NOMO-1 treated with DMSO at 0.1 percent for 48 hours (cell line): Measurements from ENCODE around the gene TBC1D8B.
"Not testable (repeated sequence)": the region's sequence is repeated elsewhere in the genome, so short reads cannot be mapped to it uniquely, and the experiment has no call there.

ENCODE experiments used
- DNase-seq: peaks from one replicate; lab custom pipeline; 2025; ENCODE audit not compliant: unreplicated experiment; lab: John Stamatoyannopoulos, UW

The TBC1D8B gene

GRCh38 chrX:106802388-106803275 is at the start of gene TBC1D8B:
TBC1D8B (plus strand) TSS chrX:106802673; CDS start chrX:106802854, 181 bp downstream.
- DNase-seq: no peak

DNA sequence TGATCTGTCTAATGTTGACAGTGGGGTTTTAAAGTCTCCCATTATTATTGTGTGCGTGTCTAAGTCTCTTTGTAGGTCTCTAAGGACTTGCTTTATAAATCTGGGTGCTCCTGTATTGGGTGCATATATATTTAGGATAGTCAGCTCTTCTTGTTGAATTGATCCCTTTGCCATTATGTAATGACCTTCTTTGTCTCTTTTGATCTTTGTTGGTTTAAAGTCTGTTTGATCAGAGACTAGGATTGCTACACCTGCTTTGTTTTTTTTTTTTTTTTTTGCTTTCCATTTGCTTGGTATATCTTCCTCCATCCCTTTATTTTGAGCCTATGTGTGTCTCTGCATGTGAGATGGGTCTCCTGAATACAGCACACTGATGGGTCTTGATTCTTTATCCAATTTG is 33.2 kb upstream of the TBC1D8B start:
- not testable (repeated sequence) for DNase-seq

DNA sequence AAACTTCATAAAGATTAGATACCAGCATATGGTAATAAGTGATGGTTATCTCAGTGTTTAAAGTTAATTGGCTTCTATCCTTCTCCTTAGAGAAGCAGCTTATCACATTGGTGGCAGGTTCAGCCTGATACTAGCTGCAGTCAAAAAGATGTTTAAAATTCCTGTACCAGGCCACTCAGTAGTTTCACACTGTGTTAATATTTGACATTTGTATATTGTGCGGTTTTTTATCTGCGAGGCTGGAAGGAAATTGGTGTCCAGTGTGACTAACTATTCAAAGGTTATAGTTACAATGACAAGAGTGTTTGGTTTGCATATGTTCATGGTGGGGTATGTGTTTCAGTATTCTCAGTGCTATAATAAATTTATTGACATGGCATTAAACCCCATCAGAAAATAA is 27.5 kb upstream of the TBC1D8B start:
- no peak for DNase-seq

DNA sequence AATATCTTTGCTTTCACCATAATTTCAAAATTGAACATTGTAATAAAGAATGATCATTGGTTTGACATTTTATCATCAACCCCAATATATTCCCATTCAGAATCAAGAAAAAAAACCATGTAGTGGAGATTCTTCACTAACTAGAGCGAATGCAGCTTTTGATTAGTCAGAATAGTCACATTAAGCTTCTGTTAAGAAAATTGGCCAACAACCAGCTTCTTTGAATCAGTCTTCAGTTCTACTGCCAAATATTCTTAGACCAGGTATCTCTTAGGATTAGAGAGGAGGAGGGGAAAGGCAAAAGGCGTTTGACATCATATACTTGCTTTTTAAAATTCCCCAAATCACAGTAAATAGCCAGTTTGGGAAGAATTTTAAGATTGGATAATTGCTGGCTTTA is 22.2 kb upstream of the TBC1D8B start:
- DNase-seq: no peak

DNA sequence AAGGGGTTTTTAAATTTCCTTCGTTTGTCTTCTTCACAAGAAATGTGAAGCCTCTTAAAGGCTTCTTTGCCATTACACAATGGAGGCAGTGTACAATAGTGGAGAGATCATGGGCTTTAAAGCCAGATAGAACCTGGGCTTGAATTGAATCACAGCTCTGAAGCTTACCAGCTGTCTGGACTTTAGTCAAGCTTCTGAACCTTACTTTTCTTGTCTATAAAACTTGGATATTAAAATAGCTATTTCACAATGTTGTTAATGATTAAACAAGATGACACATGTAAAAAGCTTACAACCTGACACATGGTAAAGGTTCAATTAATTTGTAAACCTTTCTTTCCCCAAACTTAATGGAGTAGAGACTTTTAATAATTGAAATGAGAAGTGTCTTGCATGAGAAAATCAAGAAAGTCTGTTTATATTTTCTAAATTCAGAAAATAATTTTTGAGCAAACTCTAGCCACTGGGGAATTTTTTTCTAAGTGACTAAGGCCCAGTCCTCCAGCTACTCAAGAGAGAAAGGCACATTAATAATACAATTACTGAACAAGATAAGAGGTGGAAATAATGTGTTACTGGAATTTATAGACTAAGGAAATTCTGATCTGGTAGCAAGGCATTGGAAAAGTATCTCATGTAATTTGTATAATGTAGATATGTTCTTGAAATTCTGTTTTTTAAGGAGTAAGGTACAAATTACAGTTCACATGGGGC is 21.7 kb upstream of the TBC1D8B start:
- no peak for DNase-seq

GRCh38 chrX:106783716-106784115 is 18.8 kb upstream of the TBC1D8B start:
- no peak for DNase-seq

GRCh38 chrX:106791495-106791894 is 11.0 kb upstream of the TBC1D8B start:
- no peak for DNase-seq

DNA sequence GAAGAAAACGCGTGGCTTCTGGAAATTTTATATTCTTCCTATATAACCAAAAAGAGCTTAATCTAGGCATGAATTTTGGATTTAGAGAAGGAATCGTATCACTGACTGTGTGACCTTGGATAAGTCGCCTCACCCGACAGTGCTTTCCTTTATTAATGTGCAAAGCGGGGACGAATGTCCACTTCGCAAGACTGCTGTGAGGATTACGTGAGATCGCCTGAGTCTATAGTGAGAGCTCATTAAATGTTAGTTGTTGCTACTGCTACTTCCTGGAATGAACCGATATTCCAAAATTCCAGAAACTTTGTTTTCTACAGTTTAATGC is 448 bp upstream of the TBC1D8B start:
- no peak for DNase-seq

DNA sequence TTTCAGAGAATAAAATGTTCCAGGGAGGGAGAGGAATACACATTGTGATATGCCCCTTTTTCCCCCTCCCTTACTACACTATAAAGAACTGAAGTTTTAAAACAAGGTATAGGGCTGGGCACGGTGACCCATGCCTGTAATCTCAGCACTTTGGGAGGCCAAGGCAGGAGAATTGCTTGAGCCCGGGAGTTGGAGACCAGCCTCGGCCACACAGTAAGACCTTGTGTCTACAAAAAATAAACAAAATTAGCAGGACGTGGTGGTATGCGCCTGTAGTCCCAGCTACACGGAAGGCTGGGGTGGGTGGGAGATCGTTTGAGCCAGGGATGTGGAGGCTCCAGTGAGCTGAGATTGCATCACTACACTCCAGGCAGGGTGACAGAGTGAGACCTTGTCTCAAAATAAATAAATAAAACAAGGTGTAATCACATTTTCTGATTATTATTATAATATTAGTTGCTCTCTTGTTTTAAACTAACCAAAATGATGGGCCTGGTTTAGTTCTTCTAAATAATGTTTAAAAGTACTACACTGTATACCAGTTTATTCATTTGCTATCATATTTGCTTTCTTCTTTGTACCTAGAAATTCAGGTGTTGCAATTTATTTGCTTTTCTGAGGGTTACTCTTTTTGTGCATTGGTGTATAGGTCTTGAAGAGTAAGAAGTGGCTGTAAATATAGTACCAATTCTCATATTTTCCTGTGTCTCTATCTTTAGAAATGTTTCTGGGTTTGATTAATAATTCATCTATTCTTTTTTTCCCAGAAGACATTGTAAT is 8.8 kb downstream of the TBC1D8B start:
- no peak for DNase-seq

DNA sequence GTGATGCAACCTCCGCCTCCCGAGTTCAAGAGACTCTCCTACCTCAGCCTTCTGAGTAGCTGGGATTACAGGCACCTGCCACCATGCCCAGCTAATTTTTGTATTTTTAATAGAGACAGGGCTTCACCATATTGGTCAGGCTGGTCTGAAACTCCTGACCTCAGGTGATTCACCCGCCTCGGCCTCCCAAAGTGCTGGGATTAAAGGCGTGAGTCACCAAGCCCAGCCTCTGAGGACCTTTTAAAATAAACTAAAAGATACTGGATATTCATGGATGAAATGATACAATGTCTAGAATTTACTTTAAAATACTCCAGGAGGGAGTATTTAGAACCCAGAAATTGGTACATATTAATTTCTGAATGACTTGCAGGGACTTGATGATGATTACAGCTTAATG is 10.5 kb downstream of the TBC1D8B start:
- not testable (repeated sequence) for DNase-seq

DNA sequence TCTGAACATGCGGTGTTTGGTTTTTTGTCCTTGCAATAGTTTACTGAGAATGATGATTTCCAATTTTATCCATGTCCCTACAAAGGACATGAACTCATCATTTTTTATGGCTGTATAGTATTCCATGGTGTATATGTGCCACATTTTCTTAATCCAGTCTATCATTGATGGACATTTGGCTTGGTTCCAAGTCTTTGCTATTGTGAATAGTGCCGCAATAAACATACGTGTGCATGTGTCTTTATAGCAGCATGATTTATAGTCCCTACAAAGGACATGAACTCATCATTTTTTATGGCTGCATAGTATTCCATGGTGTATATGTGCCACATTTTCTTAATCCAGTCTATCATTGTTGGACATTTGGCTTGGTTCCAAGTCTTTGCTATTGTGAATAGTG is 11.6 kb downstream of the TBC1D8B start:
- not testable (repeated sequence) for DNase-seq

- no peak for DNase-seq
Measured at GRCh38 chrX:106862972-106863688, 60.7 kb downstream of the TBC1D8B start.

- no peak for DNase-seq
Measured at GRCh38 chrX:106863697-106864096, 61.2 kb downstream of the TBC1D8B start.

GRCh38 chrX:106872796-106873195 is 70.3 kb downstream of the TBC1D8B start:
- DNase-seq: not testable (repeated sequence)

DNA sequence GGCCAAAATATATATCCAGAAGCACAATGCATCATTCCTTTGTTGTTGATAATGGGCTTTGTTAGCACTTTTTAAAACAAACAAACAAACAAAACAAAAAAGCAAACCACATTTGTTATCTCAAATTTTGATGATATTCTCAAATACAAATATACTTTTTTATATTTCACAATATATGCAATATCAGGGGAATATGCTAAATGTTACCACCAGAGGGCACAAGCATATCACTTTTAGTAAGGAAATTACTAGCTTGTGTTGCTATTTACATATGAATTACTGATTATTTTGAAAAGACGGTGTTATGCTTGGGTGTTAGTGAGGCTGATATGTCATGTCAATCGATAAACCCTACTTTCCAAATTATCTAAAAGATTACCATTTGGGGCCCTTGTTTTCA is 71.6 kb downstream of the TBC1D8B start:
- DNase-seq: peak; percentile 24

DNA sequence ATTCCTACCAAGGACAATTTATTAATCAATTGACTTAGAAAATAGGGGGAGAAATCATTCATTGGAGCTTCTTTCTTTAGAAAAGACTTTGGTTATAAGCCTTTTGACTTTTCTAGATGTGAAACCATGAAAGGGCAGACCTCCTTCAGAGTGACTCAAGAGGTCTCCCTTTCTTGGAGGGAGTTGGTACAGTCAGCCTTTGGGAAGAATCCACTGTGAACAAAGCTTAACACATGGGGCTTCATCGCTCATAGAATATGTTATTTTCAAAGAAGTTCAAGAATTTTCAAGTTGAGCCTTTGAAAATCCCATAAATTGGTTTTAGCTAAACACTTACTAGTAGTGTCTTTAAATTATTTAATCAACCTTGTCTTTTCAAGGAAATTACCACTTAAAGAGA is 72.7 kb downstream of the TBC1D8B start:
- DNase-seq: no peak

- DNase-seq: no peak
Measured at GRCh38 chrX:106889468-106889867, 87.0 kb downstream of the TBC1D8B start.

GRCh38 chrX:106891762-106892460 is 89.4 kb downstream of the TBC1D8B start:
- no peak for DNase-seq

GRCh38 chrX:106894392-106894909 is 92.0 kb downstream of the TBC1D8B start:
- DNase-seq: peak; percentile 34

DNA sequence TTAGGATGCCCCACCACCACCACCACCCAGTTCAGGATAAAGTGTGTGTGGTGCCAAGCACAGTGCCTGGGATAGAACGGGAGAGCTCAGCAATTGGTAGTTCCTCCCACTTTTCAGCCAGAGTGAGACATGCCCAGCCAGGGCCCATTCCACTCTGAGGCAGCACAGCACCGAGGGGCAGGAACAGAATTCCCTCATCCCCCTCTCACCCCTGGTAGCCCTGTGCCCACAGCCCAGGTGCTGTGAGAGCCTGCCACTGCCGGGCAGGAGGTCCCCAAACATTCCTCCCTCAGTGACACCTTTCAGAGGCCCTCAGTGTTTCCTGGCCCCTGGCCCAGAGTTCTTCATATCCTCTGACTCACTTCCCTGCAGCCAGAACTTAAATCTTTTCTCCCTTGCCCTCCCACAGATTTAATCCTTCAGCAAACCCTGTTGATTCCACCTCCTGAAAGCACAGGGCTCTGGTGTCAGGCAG is 92.5 kb downstream of the TBC1D8B start:
- no peak for DNase-seq
